ENCODE results near the gene PYCR2.

Gene PYCR2

DNA sequence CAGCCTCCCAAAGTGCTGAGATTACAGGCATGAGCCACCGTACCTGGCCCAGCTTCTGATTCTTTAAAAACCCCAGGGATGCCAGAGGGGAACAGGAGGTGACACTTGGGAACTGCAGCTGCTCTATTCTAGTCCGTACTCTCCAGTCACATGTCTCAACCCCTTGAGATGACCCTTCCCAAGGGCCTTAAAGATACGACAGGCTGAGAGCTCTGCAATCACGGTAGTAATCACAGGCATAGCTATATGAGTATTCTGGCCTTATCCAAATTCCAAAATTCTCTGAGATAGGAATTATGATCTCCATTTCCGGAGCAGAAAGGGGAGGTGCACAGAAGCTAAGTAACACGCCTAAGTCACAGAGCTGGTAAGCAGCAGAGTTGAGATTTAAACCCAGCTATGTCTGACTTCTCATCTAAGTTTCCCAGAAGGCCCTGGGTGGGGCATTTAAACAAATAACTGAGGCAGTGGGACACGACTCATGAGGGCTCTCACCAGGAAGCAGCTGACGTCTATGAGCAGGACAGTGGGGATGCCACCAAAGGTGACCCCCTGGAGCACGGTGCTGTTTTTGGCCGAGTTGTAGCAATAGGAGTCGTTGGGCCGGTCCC is 47.0 kb downstream of the PYCR2 start:
- DNase-seq (ENCODE audit: low read depth) = no peak

DNA sequence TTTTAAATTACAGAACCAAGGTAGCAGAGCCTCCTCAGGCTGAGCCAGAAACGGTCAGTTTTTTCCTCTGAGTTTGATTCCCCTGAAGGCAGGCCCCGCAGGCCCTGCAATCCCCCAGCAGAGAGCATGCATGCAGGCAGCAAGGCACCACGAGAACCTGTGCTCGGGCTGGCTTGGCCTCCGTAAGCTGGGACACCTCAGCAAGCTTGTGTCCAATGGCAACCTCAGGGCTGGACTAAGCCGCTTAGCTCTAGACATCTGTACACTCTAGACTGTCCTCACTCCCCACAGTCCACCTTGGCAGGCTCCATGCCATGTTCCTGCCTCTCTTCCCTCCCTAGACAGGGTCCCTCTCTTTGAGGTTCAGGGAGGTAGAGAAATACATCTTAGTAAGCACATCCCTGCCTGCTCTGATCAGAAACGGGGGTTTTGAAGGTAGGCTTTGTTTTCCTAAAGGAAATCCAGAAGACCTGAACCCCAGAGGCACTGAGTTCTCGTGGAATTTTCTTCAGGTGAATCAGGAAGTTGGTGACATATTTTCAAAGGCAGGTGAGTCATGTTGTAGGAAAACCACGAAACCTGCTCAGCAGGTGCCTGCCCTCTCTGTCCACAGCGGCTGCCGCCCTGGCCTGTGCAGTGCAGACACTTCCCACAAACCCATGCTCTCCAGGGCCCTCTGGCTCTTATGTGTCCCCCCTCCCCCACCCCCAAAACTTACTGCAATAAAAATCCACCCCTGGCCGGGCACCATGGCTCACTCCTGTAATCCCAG is 48.8 kb downstream of the PYCR2 start:
- no peak for DNase-seq (ENCODE audit: low read depth)

DNA sequence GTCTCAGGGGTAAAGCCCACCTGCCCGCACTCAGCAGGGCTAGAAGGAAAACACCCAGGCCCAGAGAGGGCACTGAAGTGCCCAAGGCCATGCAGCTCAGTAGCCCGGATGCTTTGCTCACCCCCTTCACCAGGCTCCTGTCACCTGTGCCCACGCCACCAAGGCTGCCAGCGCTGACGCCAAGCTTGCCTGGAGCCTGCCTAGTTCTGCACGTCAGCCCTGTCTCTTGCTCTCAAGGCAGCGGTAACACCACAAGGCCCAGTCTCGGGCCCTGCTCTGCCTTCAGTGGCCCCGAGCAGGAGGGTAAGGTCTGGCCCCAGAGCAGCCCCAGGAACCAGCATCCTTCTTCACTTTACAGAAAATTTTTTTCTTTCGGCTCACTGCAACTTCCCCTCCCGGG is 49.6 kb downstream of the PYCR2 start:
- DNase-seq (ENCODE audit: low read depth) = no peak

DNA sequence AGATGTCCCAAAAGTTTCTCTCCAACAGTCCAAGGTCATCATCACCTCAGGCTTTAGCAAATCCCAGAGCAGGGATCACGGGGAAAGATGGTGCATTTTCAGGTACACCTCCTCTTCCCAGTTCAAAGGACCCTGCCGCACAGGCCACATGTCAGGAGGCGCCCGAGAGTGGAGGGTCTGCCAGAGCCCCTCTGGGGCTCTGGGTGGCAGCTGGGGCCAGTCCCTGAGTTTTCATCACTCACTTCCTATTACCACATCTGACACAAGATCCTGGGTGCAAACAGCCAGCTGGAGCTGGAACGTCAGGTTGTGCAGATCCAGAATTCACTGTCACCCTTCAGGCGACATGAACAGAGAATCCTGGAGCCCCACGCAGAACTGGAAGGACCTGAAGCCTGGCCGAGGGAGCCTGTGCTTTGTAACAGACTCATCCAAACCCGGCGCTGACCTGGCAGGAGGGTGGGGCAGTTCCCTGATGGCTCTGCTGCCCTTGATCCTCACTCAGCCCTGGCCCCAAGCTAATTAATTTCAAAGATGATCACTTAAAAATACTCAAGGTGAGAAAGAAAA is 50.7 kb downstream of the PYCR2 start:
- no peak for DNase-seq (ENCODE audit: low read depth)

DNA sequence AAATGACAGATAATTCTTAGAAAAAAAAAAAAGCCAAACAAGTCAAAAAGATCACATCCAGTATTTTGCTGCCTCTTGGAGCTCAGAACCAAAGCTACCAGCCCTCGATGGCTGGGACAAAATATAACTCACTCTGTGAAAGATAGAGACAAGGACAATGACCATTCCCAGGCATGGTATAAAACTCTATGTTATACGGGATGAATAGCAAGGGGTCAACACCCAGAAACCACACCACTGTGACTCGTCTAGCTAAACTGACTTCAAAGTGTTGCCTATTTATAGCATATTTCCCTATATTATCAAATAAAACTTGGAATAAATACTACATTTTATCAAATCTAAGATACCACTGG is 52.0 kb downstream of the PYCR2 start:
- DNase-seq (ENCODE audit: low read depth) = no peak

DNA sequence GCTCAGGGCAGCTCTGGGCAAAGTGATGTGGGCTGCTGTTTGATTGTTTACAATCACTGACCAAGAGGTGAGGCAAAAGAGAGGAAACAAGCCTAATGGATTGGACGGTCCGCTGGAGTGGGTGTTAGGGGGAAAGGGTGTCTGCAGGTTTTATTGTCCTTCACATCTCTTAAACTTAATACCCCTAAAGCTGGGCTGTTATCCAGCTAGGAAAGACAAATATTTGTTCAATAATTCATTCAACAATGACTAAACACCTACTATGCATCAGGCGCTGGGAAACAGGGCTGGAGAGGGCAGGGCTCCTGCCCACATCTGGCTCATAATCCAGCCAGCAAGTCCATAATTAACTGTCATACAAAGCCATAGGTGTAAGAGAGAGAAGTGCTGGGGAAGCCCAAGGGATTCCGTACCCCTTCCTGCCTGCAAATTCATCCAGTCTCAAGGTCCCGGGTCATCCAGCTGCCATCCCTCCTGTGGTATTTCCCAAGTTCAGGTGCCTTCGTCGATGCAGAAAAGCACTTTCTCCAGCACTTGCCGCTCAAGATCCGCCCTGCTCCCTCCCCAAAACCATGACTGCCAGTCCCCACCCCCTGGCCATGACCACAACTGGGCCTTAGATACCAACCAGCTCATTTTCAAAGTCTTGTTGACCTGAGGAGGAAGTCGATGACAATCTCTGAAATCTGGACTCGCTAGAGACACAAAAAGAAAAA is 52.5 kb downstream of the PYCR2 start:
- no peak for DNase-seq (ENCODE audit: low read depth)

DNA sequence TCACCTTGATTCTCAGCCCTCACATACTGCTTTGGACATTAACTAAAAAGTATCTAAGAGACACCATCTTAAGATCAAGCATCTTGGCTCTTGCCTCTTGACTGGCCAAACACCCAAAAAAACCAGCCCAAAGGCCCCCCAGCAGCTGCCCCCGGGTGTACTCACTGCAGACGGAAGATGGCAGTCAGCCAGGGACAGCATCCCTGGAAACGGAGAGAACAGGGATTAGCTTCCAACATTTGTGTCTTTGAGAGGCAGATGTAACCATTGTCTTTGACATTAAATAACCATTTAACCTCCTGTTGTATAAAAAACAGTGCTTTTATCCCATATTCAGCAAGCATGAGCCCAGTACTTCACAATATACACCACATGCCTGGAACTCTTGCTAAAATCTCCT is 53.1 kb downstream of the PYCR2 start:
- DNase-seq (ENCODE audit: low read depth) = no peak

Data from activated T-helper 9 cell treated with anti-CD3 and anti-CD28 coated beads, Interleukin-2, amount 50 U/mL, for 16 hours (primary cell).